ENCODE measurements around the gene NCAM2.

NCAM2 gene

GRCh38 chr21:21341041-21341440, 342.8 kb downstream of the NCAM2 start:
- no peak overlapping the region for H3K4me3 ChIP-seq (ENCODE audit: low read length in 2 of 2)
- no peak overlapping the region for H3K27ac ChIP-seq (ENCODE audit: low read depth in 2 of 2, low read length in 2 of 2)
- no peaks in the 10 kb centered on the region for H3K4me1 ChIP-seq (ENCODE audit: control insufficient read depth in 2 of 2, insufficient read depth in 2 of 2, low read length in 2 of 2)
- H3K36me3 ChIP-seq (ENCODE audit: control insufficient read depth in 2 of 2, insufficient read depth in 2 of 2, low read length in 2 of 2) = no peaks in the 10 kb centered on the region
- no peak overlapping the region for H3K9ac ChIP-seq (ENCODE audit: low read depth in 1 of 2, low read length in 2 of 2)
- H3K27me3 ChIP-seq (ENCODE audit: control insufficient read depth in 2 of 2, insufficient read depth in 2 of 2, low read length in 2 of 2) = no peaks in the 10 kb centered on the region
- peaks cover 0 to 7% of the 10 kb centered on the region in 2 donors for H3K9me3 ChIP-seq (ENCODE audit: control insufficient read depth in 2 of 2, low read length in 2 of 2)

- Histone ChIP-seq H3K4me1 (ENCODE audit: control insufficient read depth in 2 of 2, insufficient read depth in 2 of 2, low read length in 2 of 2) (no peaks in the 10 kb centered on the region), H3K9ac (ENCODE audit: low read depth in 1 of 2, low read length in 2 of 2) (no peak overlapping the region), H3K27ac (ENCODE audit: low read depth in 2 of 2, low read length in 2 of 2) (no peak overlapping the region), H3K36me3 (ENCODE audit: control insufficient read depth in 2 of 2, insufficient read depth in 2 of 2, low read length in 2 of 2) (no peaks in the 10 kb centered on the region), H3K9me3 (ENCODE audit: control insufficient read depth in 2 of 2, low read length in 2 of 2) (peaks cover 0 to 10% of the 10 kb centered on the region in 2 donors), H3K4me3 (ENCODE audit: low read length in 2 of 2) (no peak overlapping the region), H3K27me3 (ENCODE audit: control insufficient read depth in 2 of 2, insufficient read depth in 2 of 2, low read length in 2 of 2) (no peaks in the 10 kb centered on the region)
Measured at GRCh38 chr21:21345296-21345695, 347.1 kb downstream of the NCAM2 start.

GRCh38 chr21:21345872-21346271, 347.7 kb downstream of the NCAM2 start:
- H3K27me3 ChIP-seq (ENCODE audit: control insufficient read depth in 2 of 2, insufficient read depth in 2 of 2, low read length in 2 of 2) = no peaks in the 10 kb centered on the region
- no peak overlapping the region for H3K9ac ChIP-seq (ENCODE audit: low read depth in 1 of 2, low read length in 2 of 2)
- H3K36me3 ChIP-seq (ENCODE audit: control insufficient read depth in 2 of 2, insufficient read depth in 2 of 2, low read length in 2 of 2) = no peaks in the 10 kb centered on the region
- H3K4me1 ChIP-seq (ENCODE audit: control insufficient read depth in 2 of 2, insufficient read depth in 2 of 2, low read length in 2 of 2) = no peaks in the 10 kb centered on the region
- H3K9me3 ChIP-seq (ENCODE audit: control insufficient read depth in 2 of 2, low read length in 2 of 2) = peaks cover 0 to 9% of the 10 kb centered on the region in 2 donors
- H3K4me3 ChIP-seq (ENCODE audit: low read length in 2 of 2) = no peak overlapping the region
- H3K27ac ChIP-seq (ENCODE audit: low read depth in 2 of 2, low read length in 2 of 2) = no peak overlapping the region

- no peaks in the 10 kb centered on the region for H3K4me1 ChIP-seq (ENCODE audit: control insufficient read depth in 2 of 2, insufficient read depth in 2 of 2, low read length in 2 of 2)
- H3K9me3 ChIP-seq (ENCODE audit: control insufficient read depth in 2 of 2, low read length in 2 of 2) = no peaks in the 10 kb centered on the region
- H3K9ac ChIP-seq (ENCODE audit: low read depth in 1 of 2, low read length in 2 of 2) = no peak overlapping the region
- H3K27ac ChIP-seq (ENCODE audit: low read depth in 2 of 2, low read length in 2 of 2) = no peak overlapping the region
- H3K4me3 ChIP-seq (ENCODE audit: low read length in 2 of 2) = no peak overlapping the region
- H3K27me3 ChIP-seq (ENCODE audit: control insufficient read depth in 2 of 2, insufficient read depth in 2 of 2, low read length in 2 of 2) = no peaks in the 10 kb centered on the region
- no peaks in the 10 kb centered on the region for H3K36me3 ChIP-seq (ENCODE audit: control insufficient read depth in 2 of 2, insufficient read depth in 2 of 2, low read length in 2 of 2)
Measured at GRCh38 chr21:21366277-21366676, 368.1 kb downstream of the NCAM2 start.

GRCh38 chr21:21367583-21367982, 369.4 kb downstream of the NCAM2 start:
- Histone ChIP-seq H3K4me1 (ENCODE audit: control insufficient read depth in 2 of 2, insufficient read depth in 2 of 2, low read length in 2 of 2) (no peaks in the 10 kb centered on the region), H3K9me3 (ENCODE audit: control insufficient read depth in 2 of 2, low read length in 2 of 2) (no peaks in the 10 kb centered on the region), H3K9ac (ENCODE audit: low read depth in 1 of 2, low read length in 2 of 2) (no peak overlapping the region), H3K4me3 (ENCODE audit: low read length in 2 of 2) (no peak overlapping the region), H3K27me3 (ENCODE audit: control insufficient read depth in 2 of 2, insufficient read depth in 2 of 2, low read length in 2 of 2) (no peaks in the 10 kb centered on the region), H3K27ac (ENCODE audit: low read depth in 2 of 2, low read length in 2 of 2) (no peak overlapping the region), H3K36me3 (ENCODE audit: control insufficient read depth in 2 of 2, insufficient read depth in 2 of 2, low read length in 2 of 2) (no peaks in the 10 kb centered on the region)

GRCh38 chr21:21373969-21374368, 375.8 kb downstream of the NCAM2 start:
- Histone ChIP-seq H3K36me3 (ENCODE audit: control insufficient read depth in 2 of 2, insufficient read depth in 2 of 2, low read length in 2 of 2) (no peaks in the 10 kb centered on the region), H3K4me1 (ENCODE audit: control insufficient read depth in 2 of 2, insufficient read depth in 2 of 2, low read length in 2 of 2) (no peaks in the 10 kb centered on the region), H3K9me3 (ENCODE audit: control insufficient read depth in 2 of 2, low read length in 2 of 2) (no peaks in the 10 kb centered on the region), H3K27ac (ENCODE audit: low read depth in 2 of 2, low read length in 2 of 2) (no peak overlapping the region), H3K9ac (ENCODE audit: low read depth in 1 of 2, low read length in 2 of 2) (no peak overlapping the region), H3K27me3 (ENCODE audit: control insufficient read depth in 2 of 2, insufficient read depth in 2 of 2, low read length in 2 of 2) (no peaks in the 10 kb centered on the region), H3K4me3 (ENCODE audit: low read length in 2 of 2) (no peak overlapping the region)

GRCh38 chr21:21383126-21383525, 384.9 kb downstream of the NCAM2 start:
- Histone ChIP-seq H3K27ac (ENCODE audit: low read depth in 2 of 2, low read length in 2 of 2) (no peak overlapping the region), H3K4me1 (ENCODE audit: control insufficient read depth in 2 of 2, insufficient read depth in 2 of 2, low read length in 2 of 2) (no peaks in the 10 kb centered on the region), H3K27me3 (ENCODE audit: control insufficient read depth in 2 of 2, insufficient read depth in 2 of 2, low read length in 2 of 2) (no peaks in the 10 kb centered on the region), H3K9ac (ENCODE audit: low read depth in 1 of 2, low read length in 2 of 2) (no peak overlapping the region), H3K4me3 (ENCODE audit: low read length in 2 of 2) (no peak overlapping the region), H3K9me3 (ENCODE audit: control insufficient read depth in 2 of 2, low read length in 2 of 2) (no peaks in the 10 kb centered on the region), H3K36me3 (ENCODE audit: control insufficient read depth in 2 of 2, insufficient read depth in 2 of 2, low read length in 2 of 2) (no peaks in the 10 kb centered on the region)

- Histone ChIP-seq H3K36me3 (ENCODE audit: control insufficient read depth in 2 of 2, insufficient read depth in 2 of 2, low read length in 2 of 2) (no peaks in the 10 kb centered on the region), H3K27ac (ENCODE audit: low read depth in 2 of 2, low read length in 2 of 2) (no peak overlapping the region), H3K27me3 (ENCODE audit: control insufficient read depth in 2 of 2, insufficient read depth in 2 of 2, low read length in 2 of 2) (no peaks in the 10 kb centered on the region), H3K4me1 (ENCODE audit: control insufficient read depth in 2 of 2, insufficient read depth in 2 of 2, low read length in 2 of 2) (no peaks in the 10 kb centered on the region), H3K9me3 (ENCODE audit: control insufficient read depth in 2 of 2, low read length in 2 of 2) (no peaks in the 10 kb centered on the region), H3K9ac (ENCODE audit: low read depth in 1 of 2, low read length in 2 of 2) (no peak overlapping the region), H3K4me3 (ENCODE audit: low read length in 2 of 2) (no peak overlapping the region)
Measured at GRCh38 chr21:21384977-21385376, 386.8 kb downstream of the NCAM2 start.

GRCh38 chr21:21385404-21385803, 387.2 kb downstream of the NCAM2 start:
- H3K36me3 ChIP-seq (ENCODE audit: control insufficient read depth in 2 of 2, insufficient read depth in 2 of 2, low read length in 2 of 2) = no peaks in the 10 kb centered on the region
- H3K27ac ChIP-seq (ENCODE audit: low read depth in 2 of 2, low read length in 2 of 2) = no peak overlapping the region
- H3K9me3 ChIP-seq (ENCODE audit: control insufficient read depth in 2 of 2, low read length in 2 of 2) = no peaks in the 10 kb centered on the region
- no peaks in the 10 kb centered on the region for H3K4me1 ChIP-seq (ENCODE audit: control insufficient read depth in 2 of 2, insufficient read depth in 2 of 2, low read length in 2 of 2)
- H3K4me3 ChIP-seq (ENCODE audit: low read length in 2 of 2) = no peak overlapping the region
- H3K9ac ChIP-seq (ENCODE audit: low read depth in 1 of 2, low read length in 2 of 2) = no peak overlapping the region
- no peaks in the 10 kb centered on the region for H3K27me3 ChIP-seq (ENCODE audit: control insufficient read depth in 2 of 2, insufficient read depth in 2 of 2, low read length in 2 of 2)

- Histone ChIP-seq H3K9ac (ENCODE audit: low read depth in 1 of 2, low read length in 2 of 2) (no peak overlapping the region), H3K27ac (ENCODE audit: low read depth in 2 of 2, low read length in 2 of 2) (no peak overlapping the region), H3K9me3 (ENCODE audit: control insufficient read depth in 2 of 2, low read length in 2 of 2) (peaks cover 0 to 3% of the 10 kb centered on the region in 2 donors), H3K36me3 (ENCODE audit: control insufficient read depth in 2 of 2, insufficient read depth in 2 of 2, low read length in 2 of 2) (no peaks in the 10 kb centered on the region), H3K4me1 (ENCODE audit: control insufficient read depth in 2 of 2, insufficient read depth in 2 of 2, low read length in 2 of 2) (no peaks in the 10 kb centered on the region), H3K4me3 (ENCODE audit: low read length in 2 of 2) (no peak overlapping the region), H3K27me3 (ENCODE audit: control insufficient read depth in 2 of 2, insufficient read depth in 2 of 2, low read length in 2 of 2) (no peaks in the 10 kb centered on the region)
Measured at GRCh38 chr21:21387916-21388315, 389.7 kb downstream of the NCAM2 start.

GRCh38 chr21:21394064-21394463, 395.9 kb downstream of the NCAM2 start:
- H3K27me3 ChIP-seq (ENCODE audit: control insufficient read depth in 2 of 2, insufficient read depth in 2 of 2, low read length in 2 of 2) = no peaks in the 10 kb centered on the region
- H3K9me3 ChIP-seq (ENCODE audit: control insufficient read depth in 2 of 2, low read length in 2 of 2) = peaks cover 3% of the 10 kb centered on the region in 2 donors
- no peak overlapping the region for H3K4me3 ChIP-seq (ENCODE audit: low read length in 2 of 2)
- H3K36me3 ChIP-seq (ENCODE audit: control insufficient read depth in 2 of 2, insufficient read depth in 2 of 2, low read length in 2 of 2) = no peaks in the 10 kb centered on the region
- H3K9ac ChIP-seq (ENCODE audit: low read depth in 1 of 2, low read length in 2 of 2) = no peak overlapping the region
- H3K27ac ChIP-seq (ENCODE audit: low read depth in 2 of 2, low read length in 2 of 2) = no peak overlapping the region
- H3K4me1 ChIP-seq (ENCODE audit: control insufficient read depth in 2 of 2, insufficient read depth in 2 of 2, low read length in 2 of 2) = no peaks in the 10 kb centered on the region
